ENCODE data around the gene NUMBL.
A peak's percentile ranks its signal among the peaks of the same experiment; 100 is the strongest.

Gene NUMBL

GRCh38 chr19:40719414-40719894 is 29.0 kb upstream of the NUMBL start:
- Histone ChIP-seq H3K9me2 (replicated peaks; ENCODE audit: insufficient read depth, low read length) (no peaks in the 10 kb centered on the region), H3K27ac (ENCODE audit: low read depth, low read length) (peak overlapping the region; percentile 73), H3F3A (ENCODE audit: insufficient read depth) (peaks cover 19% of the 10 kb centered on the region), H2AFZ (ENCODE audit: low read depth, low read length, severe bottlenecking) (no peak overlapping the region), H3K4me3 (ENCODE audit: insufficient read depth, low read length, poor library complexity, severe bottlenecking) (peak overlapping the region; percentile 69), H4K20me1 (ENCODE audit: low read depth, low read length) (no peaks in the 10 kb centered on the region), H3K4me2 (ENCODE audit: low read depth, low read length, poor library complexity, severe bottlenecking) (peak overlapping the region; percentile 86), H3K36me3 (ENCODE audit: low read length) (no peaks in the 10 kb centered on the region), H3K27me3 (ENCODE audit: low read length) (no peaks in the 10 kb centered on the region), H3K79me2 (ENCODE audit: insufficient read depth, low read length) (peaks cover 21% of the 10 kb centered on the region), H3K9ac (ENCODE audit: low read length) (peak overlapping the region; percentile 67), H3K9me3 (ENCODE audit: insufficient read depth, low read length) (no peaks in the 10 kb centered on the region)
- TF ChIP-seq CTCF (IDR thresholded peaks at IDR 0.05; ENCODE audit: insufficient read depth, low read length, poor library complexity, severe bottlenecking) (no peak), EZH2phosphoT487 (conservative IDR thresholded peaks at IDR 0.05; ENCODE audit: low read length) (no peak)

- H3K36me3 ChIP-seq (ENCODE audit: low read length): no peaks in the 10 kb centered on the region
- H3K79me2 ChIP-seq (ENCODE audit: insufficient read depth, low read length): peaks cover 21% of the 10 kb centered on the region
Measured at GRCh38 chr19:40718774-40719391, 28.4 kb upstream of the NUMBL start.

GRCh38 chr19:40717880-40718773 is 27.7 kb upstream of the NUMBL start:
- no peak for TF ChIP-seq EZH2phosphoT487 (conservative IDR thresholded peaks at IDR 0.05; ENCODE audit: low read length)
- no peak for TF ChIP-seq CTCF (IDR thresholded peaks at IDR 0.05; ENCODE audit: insufficient read depth, low read length, poor library complexity, severe bottlenecking)
- peak overlapping the region; percentile 91 for H2AFZ ChIP-seq (ENCODE audit: low read depth, low read length, severe bottlenecking)
- peaks cover 21% of the 10 kb centered on the region for H3K79me2 ChIP-seq (ENCODE audit: insufficient read depth, low read length)

More at GRCh38 chr19:40718774-40719391, 28.4 kb upstream of the NUMBL start:
- Histone ChIP-seq H3K9ac (ENCODE audit: low read length) (peak overlapping the region; percentile 67), H3K4me2 (ENCODE audit: low read depth, low read length, poor library complexity, severe bottlenecking) (peak overlapping the region; percentile 86), H3K9me3 (ENCODE audit: insufficient read depth, low read length) (no peaks in the 10 kb centered on the region), H3K4me3 (ENCODE audit: insufficient read depth, low read length, poor library complexity, severe bottlenecking) (peak overlapping the region; percentile 69), H2AFZ (ENCODE audit: low read depth, low read length, severe bottlenecking) (peak overlapping the region; percentile 91), H3K27ac (ENCODE audit: low read depth, low read length) (peak overlapping the region; percentile 73), H3K9me2 (replicated peaks; ENCODE audit: insufficient read depth, low read length) (no peaks in the 10 kb centered on the region), H4K20me1 (ENCODE audit: low read depth, low read length) (no peaks in the 10 kb centered on the region), H3F3A (ENCODE audit: insufficient read depth) (peaks cover 19% of the 10 kb centered on the region), H3K27me3 (ENCODE audit: low read length) (no peaks in the 10 kb centered on the region)
- TF ChIP-seq EZH2phosphoT487 (conservative IDR thresholded peaks at IDR 0.05; ENCODE audit: low read length) (no peak), CTCF (IDR thresholded peaks at IDR 0.05; ENCODE audit: insufficient read depth, low read length, poor library complexity, severe bottlenecking) (no peak)

More at GRCh38 chr19:40717880-40718773, 27.7 kb upstream of the NUMBL start:
- H3K36me3 ChIP-seq (ENCODE audit: low read length): no peaks in the 10 kb centered on the region
- no peaks in the 10 kb centered on the region for H4K20me1 ChIP-seq (ENCODE audit: low read depth, low read length)
- peak overlapping the region; percentile 69 for H3K4me3 ChIP-seq (ENCODE audit: insufficient read depth, low read length, poor library complexity, severe bottlenecking)
- H3F3A ChIP-seq (ENCODE audit: insufficient read depth): peaks cover 19% of the 10 kb centered on the region
- H3K9me2 ChIP-seq (replicated peaks; ENCODE audit: insufficient read depth, low read length): no peaks in the 10 kb centered on the region
- H3K4me2 ChIP-seq (ENCODE audit: low read depth, low read length, poor library complexity, severe bottlenecking): peak overlapping the region; percentile 86
- peak overlapping the region; percentile 67 for H3K9ac ChIP-seq (ENCODE audit: low read length)
- peak overlapping the region; percentile 73 for H3K27ac ChIP-seq (ENCODE audit: low read depth, low read length)
- H3K27me3 ChIP-seq (ENCODE audit: low read length): no peaks in the 10 kb centered on the region
- no peaks in the 10 kb centered on the region for H3K9me3 ChIP-seq (ENCODE audit: insufficient read depth, low read length)

All from SU-DHL-6 (cell line).